Measurements from ENCODE around the gene TMCC3.
"Not testable (repeated sequence)": the region's sequence is repeated elsewhere in the genome, so short reads cannot be mapped to it uniquely, and the experiment has no call there.

TMCC3 gene

DNA sequence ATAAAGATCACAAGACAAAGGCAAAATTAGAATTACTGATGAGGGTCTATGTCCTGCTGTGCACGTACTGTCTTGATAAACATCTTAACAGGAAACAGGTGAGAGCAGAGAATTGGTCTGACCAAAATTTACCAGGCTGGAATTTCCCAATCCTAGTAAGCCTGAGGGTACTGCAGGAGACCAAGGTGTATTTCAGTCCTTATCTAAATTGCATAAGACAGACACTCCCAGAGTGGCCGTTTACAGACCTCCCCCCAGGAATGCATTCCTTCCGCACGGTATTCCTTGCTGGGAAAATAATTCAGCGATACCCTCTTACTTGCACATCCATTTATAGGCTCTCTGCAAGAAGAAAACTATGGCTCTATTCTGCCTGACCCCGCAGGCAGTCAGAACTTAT, 43.5 kb downstream of the TMCC3 start:
- in situ Hi-C loops (cut with HindIII; ENCODE audit: low sequenced_read_pairs) = not testable (repeated sequence)

DNA sequence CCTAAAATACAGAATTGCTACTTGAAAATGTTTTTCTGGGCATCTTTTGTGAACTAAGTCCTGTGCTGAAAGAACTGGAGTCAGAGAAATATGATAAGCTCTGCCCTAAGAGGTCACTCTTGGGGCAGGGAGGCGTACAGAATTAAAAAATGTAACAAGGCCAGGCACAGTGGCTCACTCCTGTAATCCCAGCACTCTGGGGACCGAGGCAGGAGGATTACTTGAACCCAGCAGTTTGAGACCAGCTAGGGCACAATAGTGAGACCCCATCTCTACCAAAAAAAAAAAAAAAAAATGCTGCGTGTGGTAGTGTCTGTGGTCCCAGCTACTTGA, 46.0 kb downstream of the TMCC3 start:
- in situ Hi-C loops (cut with HindIII; ENCODE audit: low sequenced_read_pairs) = no loop called here

DNA sequence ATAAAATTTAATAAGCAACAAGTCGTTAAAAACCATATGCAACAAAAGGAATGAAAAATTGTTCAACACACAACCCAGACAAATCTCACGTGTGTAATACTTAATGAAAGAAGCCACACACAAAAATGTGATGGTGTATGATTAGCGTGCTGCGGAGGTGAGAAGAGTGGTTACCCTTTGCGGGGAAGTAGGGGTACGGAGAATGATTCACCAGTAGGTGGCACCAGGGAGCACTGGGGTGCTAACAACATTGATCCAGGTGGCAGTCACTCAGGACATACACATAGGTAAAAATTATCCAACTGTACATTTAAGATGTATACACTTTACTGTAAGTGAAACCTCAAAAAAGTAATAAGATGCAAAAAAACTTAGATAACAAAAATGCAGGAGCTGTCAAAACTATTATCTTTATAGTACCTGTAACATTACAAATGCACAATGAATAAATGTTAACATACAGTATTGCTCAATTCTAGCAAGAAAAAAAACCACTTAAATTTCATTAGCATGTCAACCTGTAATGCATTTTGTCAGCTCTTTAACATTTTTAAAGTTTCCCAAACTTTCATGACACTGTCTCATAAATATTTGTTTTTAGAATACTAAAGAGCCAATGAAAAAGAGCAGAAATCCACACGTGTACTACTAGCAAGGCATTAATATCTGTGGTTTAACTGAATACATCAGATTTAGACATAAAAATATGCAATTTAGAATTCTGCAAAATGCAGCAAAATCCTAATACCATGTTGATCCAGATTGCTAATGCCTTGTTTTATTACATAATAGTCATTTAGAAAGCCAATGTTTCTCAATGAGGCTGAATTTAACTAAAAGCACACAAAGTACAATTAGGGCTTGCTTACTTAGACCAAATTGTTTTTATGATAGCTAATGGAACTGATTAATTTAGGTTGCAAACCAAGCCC, 46.7 kb downstream of the TMCC3 start:
- in situ Hi-C loops (cut with HindIII; ENCODE audit: low sequenced_read_pairs) = no loop called here

DNA sequence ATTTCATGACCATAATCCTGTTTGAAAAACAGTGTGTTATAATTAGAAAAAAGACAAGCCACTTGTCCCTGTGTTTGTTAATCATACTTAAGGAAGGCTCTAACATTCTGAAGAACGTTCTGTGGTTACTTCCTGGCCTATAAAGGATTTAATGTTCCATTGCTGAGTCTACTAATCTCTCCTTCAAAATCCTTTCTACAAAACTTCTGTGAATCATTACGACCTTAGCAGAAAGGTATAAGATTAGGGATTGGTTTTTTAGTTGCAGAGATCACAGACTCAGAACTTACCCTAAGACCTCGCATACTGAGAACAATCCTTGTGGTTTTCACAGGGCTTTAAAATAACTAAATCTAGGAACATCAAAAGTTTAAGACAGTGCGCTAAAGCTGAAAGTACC, 48.3 kb downstream of the TMCC3 start:
- in situ Hi-C loops (cut with HindIII; ENCODE audit: low sequenced_read_pairs) = no loop called here

- in situ Hi-C loops (cut with HindIII; ENCODE audit: low sequenced_read_pairs) = not testable (repeated sequence)
Observed at GRCh38 chr12:94601307-94601706, 49.0 kb downstream of the TMCC3 start.

DNA sequence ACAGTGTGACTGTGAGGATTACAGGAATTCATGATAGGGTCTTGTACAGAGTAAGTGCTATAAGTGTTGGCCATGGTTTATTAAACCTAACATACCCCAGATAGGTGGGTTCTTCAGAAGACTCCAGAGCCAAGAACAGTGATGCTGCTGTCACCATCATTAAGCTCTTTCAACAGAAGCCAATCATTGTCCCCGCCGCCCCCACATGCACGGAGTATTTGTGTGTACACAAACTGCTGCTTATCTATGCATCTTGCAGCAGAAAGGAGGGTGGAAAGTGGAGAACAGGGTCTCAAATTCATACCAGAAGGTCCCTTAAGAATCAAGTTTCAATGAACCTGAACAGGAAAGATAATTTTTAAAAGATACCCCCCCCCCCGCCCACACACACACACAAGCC, 51.2 kb downstream of the TMCC3 start:
- in situ Hi-C loops (cut with HindIII; ENCODE audit: low sequenced_read_pairs) = no loop called here

- in situ Hi-C loops (cut with HindIII; ENCODE audit: low sequenced_read_pairs) = no loop called here
Observed at GRCh38 chr12:94597268-94597667, 53.1 kb downstream of the TMCC3 start.

GRCh38 chr12:94596596-94596995, 53.8 kb downstream of the TMCC3 start:
- in situ Hi-C loops (cut with HindIII; ENCODE audit: low sequenced_read_pairs) = no loop called here

- in situ Hi-C loops (cut with HindIII; ENCODE audit: low sequenced_read_pairs) = no loop called here
Observed at GRCh38 chr12:94595152-94595551, 55.2 kb downstream of the TMCC3 start.

GRCh38 chr12:94594443-94594825, 55.9 kb downstream of the TMCC3 start:
- in situ Hi-C loops (cut with HindIII; ENCODE audit: low sequenced_read_pairs) = no loop called here

DNA sequence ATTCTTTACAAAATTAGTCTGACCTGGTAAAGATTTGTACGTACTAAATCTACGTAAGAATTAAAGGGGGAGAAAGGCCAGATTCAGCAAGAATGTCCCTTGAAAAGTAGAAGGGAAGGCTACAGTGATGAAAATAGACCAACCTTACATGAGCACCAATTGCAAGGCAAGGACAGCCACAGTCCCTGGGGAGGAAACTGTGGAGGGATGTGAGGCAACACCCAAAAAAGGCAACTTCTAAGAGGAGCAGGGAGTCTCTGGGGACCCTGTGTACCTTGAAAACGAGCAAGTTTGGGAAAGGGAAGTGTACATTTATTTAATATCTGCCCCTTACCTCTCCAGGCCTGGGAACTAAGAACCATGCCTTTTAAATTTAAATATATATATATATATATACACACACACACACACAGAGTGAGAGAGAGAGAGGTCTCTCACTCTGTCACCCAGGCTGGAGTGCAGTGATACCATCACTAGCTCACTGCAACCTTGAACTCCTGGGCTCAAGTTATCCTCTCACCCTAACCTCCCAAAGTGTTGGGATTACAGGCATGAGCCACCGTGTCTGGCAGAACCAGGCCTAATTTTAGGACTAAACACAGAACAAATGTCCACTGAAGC, 56.4 kb downstream of the TMCC3 start:
- in situ Hi-C loops (cut with HindIII; ENCODE audit: low sequenced_read_pairs) = no loop called here

- in situ Hi-C loops (cut with HindIII; ENCODE audit: low sequenced_read_pairs) = not testable (repeated sequence)
Observed at GRCh38 chr12:94592723-94593122, 57.6 kb downstream of the TMCC3 start.

- in situ Hi-C loops (cut with HindIII; ENCODE audit: low sequenced_read_pairs) = no loop called here
Observed at GRCh38 chr12:94592080-94592479, 58.3 kb downstream of the TMCC3 start.

- in situ Hi-C loops (cut with HindIII; ENCODE audit: low sequenced_read_pairs) = no loop called here
Observed at GRCh38 chr12:94590428-94590827, 59.9 kb downstream of the TMCC3 start.

- in situ Hi-C loops (cut with HindIII; ENCODE audit: low sequenced_read_pairs) = no loop called here
Observed at GRCh38 chr12:94589591-94590001, 60.8 kb downstream of the TMCC3 start.

GRCh38 chr12:94588346-94588745, 62.0 kb downstream of the TMCC3 start:
- in situ Hi-C loops (cut with HindIII; ENCODE audit: low sequenced_read_pairs) = no loop called here

GRCh38 chr12:94587266-94588241, 62.8 kb downstream of the TMCC3 start:
- in situ Hi-C loops (cut with HindIII; ENCODE audit: low sequenced_read_pairs) = no loop called here

GRCh38 chr12:94586589-94587259, 63.6 kb downstream of the TMCC3 start:
- in situ Hi-C loops (cut with HindIII; ENCODE audit: low sequenced_read_pairs) = no loop called here

DNA sequence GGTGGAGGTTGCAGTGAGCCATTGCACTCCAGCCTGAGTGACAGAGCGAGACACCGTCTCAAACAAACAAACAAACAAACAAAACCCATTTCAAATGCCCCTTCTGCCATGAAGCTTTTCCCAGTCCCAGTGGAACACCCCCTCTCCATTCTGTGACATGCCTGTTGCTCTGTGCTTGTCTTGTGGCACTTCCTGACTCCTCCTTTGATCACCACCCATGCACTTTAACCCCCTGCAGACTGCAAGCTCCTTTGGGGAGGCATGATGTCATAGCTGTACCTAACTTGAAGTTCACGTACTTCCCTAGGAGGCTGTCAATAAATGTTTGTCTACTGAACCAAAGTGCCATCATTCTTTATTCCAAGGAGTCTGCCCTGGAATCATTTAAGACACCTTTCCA, 64.7 kb downstream of the TMCC3 start:
- in situ Hi-C loops (cut with HindIII; ENCODE audit: low sequenced_read_pairs) = no loop called here

DNA sequence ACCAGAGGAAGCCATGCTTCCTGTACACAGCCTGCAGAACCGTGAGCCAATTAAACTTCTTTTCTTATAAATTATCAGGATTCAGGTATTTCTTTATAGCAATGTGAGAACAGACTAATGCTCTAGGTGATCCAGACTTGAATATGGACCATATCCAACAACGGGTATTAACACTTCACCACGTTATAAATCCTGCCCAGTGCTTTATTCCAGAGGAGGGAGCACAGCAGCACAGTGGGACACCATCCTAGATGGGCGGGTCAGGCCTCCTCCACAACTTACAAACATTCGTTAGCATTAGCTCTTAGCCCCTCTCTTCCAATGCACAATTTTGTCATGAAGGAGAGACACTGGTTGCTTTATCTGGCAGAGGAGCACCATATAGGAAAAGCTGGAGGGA, 66.0 kb downstream of the TMCC3 start:
- in situ Hi-C loops (cut with HindIII; ENCODE audit: low sequenced_read_pairs) = no loop called here

- in situ Hi-C loops (cut with HindIII; ENCODE audit: low sequenced_read_pairs) = no loop called here
Observed at GRCh38 chr12:94582591-94582990, 67.8 kb downstream of the TMCC3 start.

All from endothelial cell of hepatic sinusoid (primary cell).